NOMO-1 (cell line): Measurements from ENCODE around the gene MLLT10.
A peak's percentile ranks its signal among the peaks of the same experiment; 100 is the strongest.

ENCODE experiments used
- DNase-seq, 2 experiments: peaks; one replicate each; lab custom pipeline; 2025; ENCODE audit not compliant: unreplicated experiment in 2 of 2; lab: John Stamatoyannopoulos, UW

Gene MLLT10

DNA sequence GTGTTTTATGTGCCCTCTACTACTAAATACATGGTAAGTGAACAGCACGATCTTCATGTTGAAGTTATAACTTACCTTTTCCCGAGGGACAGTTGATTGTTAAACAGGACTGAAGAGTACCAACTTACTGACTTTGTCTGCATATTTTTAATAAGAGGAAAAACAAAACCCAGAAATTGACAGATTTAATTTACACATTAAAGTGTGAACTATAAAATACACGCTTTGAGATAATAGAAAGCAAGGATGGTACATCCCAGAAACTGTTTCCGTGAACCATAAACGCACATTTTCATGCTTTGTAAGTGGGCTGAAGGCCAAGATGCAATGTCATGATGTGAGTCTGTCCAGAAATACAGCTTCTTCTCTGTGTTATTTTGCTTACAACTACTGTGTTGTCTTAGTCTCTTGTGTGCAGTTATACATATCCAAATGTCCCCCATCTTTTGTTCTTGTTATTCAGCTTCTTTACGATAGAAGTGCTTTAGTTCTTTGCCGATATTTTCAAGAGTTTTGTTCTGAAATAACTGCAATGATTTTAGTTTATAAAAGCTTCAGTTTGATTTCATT lies 190.1 kb downstream of the MLLT10 start:
- no peak for DNase-seq

DNA sequence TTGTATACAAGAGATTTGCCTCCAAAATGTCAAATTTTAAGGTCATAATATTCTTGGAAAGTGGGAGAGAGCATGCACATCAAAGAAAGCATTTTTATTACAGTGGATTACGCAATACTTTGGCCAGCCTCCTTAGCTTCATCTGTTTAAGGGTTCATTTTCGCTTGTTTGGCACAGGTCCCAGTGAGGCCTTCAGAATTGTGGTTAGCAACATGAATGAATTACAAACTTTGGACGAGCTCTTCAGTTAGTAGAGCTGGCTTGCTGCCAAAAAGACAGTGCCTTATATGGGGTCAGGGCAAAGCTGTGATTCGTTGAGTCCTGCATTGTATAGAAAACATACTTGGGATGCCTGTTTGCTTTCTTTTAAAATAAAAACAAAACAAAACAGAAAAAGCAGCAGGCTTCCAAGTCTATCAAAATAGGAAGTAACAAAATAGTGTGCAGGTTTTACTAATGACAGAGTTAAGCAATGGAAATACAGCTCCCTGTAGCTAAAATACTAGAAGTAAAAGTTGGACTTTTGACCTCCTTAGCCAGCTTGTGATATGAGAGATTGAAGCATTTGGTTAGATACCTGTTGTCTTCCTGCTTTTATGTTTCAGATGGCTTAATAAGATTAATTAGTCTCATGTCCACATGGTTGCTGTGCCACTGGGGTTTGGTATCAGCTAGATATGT lies 190.8 kb downstream of the MLLT10 start:
- DNase-seq: peak; percentile 88 to 97

DNA sequence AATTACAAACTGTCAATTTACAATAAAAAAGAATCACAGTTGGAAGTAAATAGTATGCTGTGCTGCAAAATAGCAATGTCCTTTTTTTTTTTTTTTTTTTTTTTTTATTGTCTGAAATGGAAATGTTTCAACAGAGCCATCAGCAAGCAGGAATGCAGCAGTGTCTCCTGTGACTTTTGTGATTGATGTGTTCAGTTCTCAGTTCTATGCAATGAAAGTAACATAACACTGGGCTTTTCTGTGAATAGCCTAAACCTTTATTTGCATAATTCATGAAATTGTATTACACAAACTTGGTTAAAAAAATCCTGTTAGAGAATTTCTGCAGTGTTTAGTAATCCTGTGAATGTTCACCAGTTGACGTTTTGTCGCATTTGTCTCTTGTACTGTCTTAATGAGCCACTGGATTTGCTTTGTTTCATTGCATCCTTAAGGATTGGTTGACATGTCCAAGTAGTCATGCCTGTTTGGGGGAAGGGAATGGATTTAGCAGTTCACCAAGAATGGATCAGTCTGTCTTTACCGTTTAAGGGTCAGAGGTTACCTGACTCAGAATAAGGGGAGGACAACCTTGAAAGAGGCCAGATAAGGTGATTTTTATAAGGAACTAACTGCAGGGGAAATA lies 192.7 kb downstream of the MLLT10 start:
- no peak for DNase-seq

DNA sequence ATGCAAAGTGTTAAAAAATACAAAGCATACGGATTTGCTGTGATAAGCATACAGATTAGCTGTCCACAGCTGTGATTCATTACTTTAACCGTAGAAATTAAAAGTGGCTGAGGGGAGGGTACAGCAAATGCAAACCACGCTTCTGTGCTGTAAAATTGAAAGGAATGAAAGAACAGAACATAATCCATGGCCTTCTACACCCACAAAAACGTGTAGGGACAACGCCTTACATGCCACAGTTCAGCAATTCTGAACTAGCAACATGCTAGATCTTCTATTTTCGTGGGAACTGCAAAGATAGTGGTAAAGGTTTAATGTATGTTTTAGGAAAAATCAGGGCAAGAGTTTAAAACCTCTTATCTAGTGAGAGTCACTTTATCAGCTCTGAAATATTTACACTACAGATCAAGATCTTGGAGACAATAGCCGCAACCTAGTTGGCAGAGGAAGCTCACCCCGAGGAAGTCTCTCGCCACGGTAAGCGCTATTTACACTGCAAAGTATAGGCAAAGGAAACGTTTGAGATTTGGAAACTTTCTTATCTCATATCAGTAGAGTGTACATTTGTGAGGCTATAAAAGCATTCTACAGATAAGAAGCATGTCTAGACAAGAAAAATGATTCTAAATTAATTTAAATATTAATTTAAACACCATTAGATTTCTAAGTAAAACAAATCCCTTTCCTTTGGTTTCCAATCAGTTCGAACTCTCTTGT lies 193.6 kb downstream of the MLLT10 start:
- DNase-seq: no peak

GRCh38 chr10:21728618-21729017 lies 194.6 kb downstream of the MLLT10 start:
- DNase-seq: no peak

GRCh38 chr10:21732067-21732772 lies 198.2 kb downstream of the MLLT10 start:
- DNase-seq: peak; percentile 61 to 77

GRCh38 chr10:21733710-21734109 lies 199.7 kb downstream of the MLLT10 start:
- DNase-seq: no peak

- peak; percentile 37 to 57 for DNase-seq
Measured at GRCh38 chr10:21737106-21737505, 203.1 kb downstream of the MLLT10 start.

GRCh38 chr10:21740989-21741388 lies 207.0 kb downstream of the MLLT10 start:
- no peak for DNase-seq

DNA sequence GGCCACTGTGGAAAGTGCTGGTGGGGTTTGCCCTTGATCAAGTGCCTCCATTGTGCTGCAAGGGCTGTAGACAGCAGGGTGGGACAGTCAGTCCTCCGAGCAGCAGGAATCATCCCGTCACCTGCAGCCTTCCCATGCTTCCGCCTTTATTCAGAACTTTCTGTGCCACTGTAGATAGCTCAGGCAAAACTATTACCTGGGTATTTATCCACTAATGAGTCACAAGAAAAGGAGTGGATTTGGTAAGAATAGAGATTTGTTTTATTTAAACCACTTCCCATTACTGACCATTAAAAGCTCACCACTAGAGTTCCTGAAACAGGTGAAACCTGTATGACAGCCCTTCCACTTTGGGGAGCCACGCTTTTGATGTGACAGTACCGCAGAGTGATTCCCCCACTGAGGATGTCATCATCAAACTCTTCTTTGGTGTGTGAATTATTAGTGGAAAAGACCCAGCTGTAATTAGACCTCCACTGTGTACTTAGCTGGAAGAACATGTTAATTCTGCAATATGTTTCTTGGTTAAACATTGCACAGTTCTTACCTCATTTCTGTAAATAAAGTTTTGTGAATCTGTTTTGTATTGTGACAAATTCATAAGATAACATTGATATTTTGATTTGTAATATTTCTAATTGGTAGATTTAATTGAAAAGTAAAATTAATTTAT lies 208.8 kb downstream of the MLLT10 start:
- DNase-seq: no peak

- no peak for DNase-seq
Measured at GRCh38 chr10:21744223-21744622, 210.2 kb downstream of the MLLT10 start.

- DNase-seq: no peak
Measured at GRCh38 chr10:21746118-21746517, 212.1 kb downstream of the MLLT10 start.

GRCh38 chr10:21747809-21748208 lies 213.8 kb downstream of the MLLT10 start:
- DNase-seq: no peak

DNA sequence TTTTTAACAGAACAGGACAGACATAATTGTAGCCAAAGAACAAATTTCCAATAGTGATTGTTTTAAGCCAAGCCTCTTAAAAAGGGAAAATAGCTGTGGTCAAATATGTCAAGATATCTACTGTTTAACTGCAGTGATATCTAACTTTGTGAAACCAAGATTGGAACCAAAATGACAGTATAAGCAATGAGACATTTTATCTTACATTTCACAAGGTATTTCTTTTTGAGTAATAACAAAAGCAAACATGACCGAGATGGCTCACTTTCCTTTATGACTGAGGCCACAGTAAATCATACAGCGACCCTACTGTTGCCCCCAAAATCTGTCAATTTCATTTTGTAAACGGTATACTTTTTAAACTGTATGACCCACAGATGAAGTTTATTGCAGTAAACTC lies 215.8 kb downstream of the MLLT10 start:
- no peak for DNase-seq

DNA sequence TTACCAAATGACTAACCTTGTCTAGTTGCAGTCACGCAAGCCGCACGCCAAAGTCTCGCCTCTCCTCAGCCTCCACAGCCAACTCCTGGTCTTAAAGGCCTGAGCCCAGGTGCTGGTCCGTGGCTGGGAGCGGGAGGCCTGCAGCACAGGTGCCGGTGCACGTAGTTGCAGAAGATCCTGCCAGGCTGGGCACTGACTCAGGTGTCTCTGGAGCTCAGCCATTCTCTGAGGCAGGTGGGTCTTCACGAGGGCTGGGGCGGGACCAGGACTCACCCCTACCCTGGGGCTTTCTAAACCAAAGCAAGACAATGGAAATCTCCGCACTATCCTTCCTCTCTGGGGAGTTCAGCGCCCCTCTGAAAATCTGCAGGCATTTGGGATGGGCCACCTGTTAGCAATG lies 216.4 kb downstream of the MLLT10 start:
- DNase-seq: no peak

DNA sequence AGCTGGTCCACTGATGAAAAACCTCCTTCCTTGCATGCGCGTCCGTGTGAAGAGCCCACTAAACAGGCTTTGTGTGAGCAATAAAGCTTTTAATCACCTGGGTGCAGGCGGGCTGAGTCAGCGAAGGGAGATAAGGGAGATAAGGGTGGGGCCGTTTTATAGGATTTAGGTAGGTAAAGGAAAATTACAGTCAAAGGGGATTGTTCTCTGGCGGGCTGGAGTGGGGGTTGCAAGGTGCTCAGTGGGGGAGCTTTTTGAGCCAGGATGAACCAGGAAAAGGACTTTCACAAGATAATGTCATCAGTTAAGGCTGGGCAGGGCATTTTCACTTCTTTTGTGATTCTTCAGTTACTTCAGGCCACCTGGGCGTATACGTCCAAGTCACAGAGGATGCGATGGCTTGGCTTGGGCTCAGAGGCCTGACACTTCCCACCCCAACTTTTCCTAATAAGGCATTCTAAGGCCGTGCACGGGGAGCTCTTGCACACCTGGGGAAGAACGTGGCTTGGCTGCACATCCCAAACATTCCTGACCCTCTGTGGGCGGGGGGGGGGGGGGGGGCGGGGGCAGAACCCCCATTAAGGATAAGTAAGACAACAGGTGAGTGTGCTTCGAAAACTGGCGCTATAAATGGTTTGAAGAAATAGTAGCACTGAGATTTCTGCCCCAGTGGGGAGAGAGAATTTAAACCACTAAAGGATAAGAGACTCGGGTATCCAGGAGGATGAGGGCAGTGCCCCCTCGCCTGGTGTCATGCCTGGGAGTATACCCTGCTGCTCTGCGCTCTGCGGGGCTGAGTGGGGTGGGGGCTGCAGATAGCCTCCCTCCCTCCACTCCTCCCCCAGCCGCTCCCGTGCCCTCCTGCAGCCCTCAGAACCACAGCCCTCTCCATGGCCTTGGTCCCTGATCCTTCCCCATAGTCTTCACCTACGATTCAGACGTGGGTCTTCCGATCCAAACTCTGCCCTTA lies 217.6 kb downstream of the MLLT10 start:
- DNase-seq: no peak

DNA sequence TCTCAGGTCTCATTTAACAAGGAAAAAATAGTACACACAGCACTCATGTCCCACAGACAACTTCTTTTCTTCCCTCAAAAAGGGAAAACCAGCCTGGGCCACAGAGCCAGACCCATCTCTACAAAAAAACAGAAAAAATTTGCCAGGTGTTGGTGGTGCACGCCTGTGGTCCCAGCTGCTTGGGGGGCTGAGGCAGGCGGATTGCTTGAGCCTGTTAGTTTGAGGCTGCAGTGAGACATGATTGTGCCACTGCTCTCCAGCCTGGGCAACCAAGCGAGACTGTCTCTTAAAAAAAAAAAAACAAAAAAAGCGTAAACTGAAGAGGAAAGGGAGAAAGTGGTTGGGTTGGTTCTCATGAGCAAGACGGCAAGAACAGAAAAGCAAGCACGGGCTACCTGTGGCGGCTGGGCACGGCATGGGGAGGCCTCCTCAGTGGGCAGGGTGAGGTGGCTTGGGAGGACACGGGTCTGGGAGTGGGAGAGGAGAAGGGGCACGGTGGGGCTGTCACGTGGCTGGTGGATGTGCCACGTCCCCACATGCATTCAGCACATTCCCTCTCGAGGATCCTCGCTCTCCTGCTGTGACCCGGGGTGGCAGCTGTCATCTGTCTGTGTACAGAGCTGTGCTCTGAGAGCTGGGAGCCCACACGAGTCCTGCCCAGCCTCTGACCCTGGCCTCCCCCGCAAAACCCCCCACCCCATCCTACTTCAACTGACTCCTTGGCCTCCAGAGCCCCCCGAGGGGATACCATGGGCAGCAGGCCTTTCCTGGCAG lies 219.7 kb downstream of the MLLT10 start:
- no peak for DNase-seq

- no peak for DNase-seq
Measured at GRCh38 chr10:21754410-21755011, 220.5 kb downstream of the MLLT10 start.
